GM19025 (cell line): ENCODE data around the gene RUBCNL.
"Not testable (repeated sequence)": the region's sequence is repeated elsewhere in the genome, so short reads cannot be mapped to it uniquely, and the experiment has no call there.

Experiments
- ATAC-seq: cut with Tn5 transposase; IDR thresholded peaks from one replicate; pipeline ENCODE4 v1.9.1; 2021; ENCODE audit warnings: mild to moderate bottlenecking, low read depth, moderate library complexity; ENCODE audit not compliant: unreplicated experiment

RUBCNL gene

DNA sequence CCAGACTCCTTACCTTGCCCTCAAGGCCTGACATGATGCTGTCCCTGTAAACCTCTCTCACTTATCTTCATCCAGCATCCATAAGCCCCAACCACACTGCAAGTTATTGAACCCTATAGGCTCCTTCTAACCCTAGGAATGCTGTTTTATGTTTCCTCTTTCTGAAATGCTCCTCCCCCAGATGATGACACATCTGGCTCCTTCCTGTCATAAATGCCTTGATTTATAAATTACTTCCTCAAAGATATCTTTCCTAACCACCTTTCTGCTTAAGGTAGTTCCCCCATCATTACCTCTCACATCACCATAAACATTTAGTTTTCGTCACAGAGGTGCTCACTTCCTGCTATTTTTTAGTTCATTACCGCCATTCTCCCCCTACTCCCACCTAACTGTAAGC is 12.3 kb downstream of the RUBCNL start:
- ATAC-seq, result no peak

DNA sequence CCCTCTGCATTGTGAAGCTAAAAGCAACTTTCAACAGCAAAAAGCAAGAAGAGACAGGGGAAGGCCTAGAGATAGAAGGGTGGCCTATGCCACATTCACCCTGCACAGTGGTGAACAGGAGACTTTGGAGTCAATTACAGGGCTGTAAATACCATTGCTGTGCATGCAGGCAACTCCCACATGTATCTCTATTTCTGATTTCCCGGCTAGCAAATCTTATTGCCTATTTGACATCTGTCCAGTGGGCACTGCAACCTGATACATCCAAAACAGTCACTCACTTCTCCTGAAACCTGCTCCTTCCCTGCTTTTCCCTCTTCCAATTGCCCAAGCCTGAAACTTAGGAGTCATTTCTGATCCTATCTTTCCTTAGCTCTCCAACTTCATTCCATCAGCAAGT is 13.4 kb downstream of the RUBCNL start:
- ATAC-seq, result no peak

DNA sequence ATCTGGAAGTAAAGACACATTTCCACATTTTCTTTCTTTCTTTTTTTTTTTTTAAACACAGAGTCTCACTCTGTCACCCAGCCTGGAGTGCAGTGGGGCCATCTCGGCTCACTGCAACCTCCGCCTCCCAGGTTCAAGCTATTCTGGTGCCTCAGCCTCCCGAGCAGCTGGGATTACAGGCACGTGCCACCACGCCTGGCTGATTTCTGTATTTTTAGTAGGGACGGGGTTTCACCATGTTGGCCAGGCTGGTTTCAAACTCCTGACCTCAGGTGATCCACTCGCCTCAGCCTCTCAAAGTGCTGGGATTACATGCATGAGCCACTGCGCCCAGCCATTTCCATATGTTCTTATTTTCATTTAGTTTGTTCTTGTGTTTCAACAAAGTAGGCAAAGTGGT is 14.1 kb downstream of the RUBCNL start:
- not testable (repeated sequence) for ATAC-seq

DNA sequence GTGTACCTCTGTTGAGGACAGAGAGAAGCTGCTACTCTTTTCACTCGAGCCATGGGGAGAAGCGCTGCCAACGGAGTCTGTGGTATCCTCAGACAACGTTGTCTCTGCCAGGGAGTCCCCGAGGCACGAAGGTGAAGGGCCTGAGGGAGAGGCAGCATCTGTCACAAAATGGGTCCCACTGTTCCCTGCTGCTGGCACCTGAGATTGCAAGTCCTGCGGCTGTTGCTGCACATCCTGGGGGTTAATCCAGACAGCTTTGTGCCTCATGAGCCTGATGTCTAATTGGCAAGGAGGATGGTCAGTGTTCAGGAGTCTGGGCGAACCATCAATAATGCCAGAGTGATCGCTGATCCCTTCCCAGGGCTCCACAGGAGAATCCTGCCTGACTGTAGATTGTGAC is 15.0 kb downstream of the RUBCNL start:
- ATAC-seq, result no peak

DNA sequence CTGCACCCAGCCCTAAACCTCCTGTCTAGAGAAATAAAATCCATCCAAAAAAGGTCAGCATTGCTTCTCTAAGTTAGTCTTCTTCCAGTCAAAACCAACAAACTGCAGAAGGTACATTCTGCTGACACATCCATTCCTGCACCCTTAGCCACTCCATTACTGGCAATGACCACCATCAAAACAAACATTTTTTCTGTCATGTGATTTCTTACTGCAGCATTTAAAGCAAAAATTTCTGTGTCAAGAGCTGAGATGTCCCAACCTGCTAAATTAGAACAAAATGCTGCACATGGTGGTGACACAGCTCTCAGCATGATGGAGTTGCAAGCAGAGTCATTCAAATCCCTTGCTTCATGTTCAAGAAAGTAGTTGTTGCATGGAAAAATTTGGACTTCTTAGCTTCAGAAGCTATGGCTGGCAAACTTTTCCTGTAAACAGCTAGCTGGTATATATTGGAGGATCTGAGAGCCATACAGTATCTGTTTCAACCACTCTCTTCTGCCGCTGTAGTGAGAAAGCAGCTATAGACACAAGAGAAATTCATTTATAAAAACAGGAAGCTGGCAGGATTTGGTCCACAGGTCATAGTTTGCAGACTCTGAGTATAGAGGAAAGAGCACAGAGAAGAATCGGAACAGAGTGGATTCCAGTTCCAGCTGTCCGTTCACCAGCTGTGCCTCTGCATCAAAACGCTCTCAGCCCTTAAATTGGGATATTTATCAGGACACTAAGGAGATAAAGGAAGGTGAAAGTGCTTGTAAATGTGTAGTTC is 17.4 kb downstream of the RUBCNL start:
- no peak for ATAC-seq

DNA sequence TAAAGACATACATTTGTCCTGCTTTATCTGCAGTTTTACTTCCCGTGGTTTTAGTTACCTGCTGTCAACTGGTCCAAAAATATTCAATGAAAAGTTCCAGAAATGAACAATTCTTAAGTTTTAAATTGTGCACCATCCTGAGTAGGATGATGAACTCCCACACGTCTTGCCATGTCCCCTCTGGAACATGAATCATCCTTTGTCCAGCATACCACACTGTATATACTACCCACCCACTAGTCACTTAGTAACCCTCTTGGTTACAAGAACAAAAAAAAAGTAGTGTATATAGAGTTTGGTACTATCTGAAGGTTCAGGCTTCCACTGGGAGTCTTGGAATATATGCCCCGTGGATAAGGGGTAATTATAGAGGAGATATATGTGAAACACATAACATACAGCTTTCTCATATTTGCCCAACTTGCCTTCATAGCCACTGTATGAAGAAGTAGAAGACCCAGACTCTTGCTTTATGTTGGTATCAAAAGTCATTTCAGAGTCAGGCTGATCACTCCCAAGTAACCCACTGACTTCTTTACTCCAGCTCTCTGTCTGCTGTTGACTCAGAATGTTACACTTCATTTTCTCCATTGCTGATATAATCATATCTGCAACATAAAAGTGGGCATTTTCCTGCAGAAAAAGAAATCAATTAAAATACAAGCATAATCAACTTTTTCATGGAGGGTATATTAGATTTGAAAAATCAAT is 19.3 kb downstream of the RUBCNL start:
- no peak for ATAC-seq

DNA sequence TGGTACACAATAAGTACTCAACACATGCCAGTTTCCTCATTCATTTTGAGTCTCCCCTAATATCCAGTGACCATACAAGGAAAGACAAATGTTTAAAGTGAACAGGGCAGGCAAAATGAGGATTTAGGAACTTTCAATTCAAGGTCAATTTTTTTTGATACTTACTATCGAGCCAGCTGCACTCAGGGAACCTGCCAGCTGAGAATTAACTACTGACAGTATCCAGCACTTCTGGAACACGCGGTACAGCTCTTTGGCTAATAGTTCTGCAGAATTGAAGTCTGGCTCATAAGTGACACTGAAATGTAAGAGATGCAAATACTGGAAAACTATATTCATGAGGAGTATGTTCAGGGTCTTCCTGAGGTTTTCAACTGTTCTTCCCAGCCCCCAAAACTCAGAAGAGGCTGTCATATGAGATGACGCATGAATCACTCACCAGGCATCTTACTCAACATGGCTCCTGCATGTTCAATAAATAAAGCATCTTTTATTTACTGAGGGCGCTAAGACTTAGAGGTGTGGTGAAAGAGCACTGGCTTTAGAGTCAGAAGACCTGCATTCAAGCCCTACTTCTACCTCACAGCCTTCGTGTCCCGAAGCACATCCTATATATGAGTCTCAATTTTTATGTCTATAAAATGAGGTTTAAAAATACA is 25.6 kb downstream of the RUBCNL start:
- ATAC-seq, result no peak

DNA sequence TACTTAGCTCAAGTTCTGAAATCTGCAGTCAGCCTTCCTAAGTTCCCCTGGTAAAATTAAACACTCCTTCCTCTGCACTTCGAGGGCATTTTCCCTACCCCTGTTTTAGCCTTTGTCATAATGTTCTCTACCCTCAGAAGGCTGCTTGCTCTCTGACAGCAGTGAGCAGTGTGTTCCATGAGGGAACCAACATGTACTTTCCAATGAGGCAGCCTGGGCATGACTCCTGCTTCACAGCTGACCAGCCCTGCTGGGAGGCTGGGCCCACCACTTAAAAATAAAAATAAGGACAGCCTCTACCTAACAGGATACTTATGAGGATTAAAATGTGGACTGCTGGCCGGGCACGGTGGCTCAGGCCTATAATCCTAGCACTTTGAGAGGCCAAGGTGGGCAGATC is 26.4 kb downstream of the RUBCNL start:
- ATAC-seq, result no peak

DNA sequence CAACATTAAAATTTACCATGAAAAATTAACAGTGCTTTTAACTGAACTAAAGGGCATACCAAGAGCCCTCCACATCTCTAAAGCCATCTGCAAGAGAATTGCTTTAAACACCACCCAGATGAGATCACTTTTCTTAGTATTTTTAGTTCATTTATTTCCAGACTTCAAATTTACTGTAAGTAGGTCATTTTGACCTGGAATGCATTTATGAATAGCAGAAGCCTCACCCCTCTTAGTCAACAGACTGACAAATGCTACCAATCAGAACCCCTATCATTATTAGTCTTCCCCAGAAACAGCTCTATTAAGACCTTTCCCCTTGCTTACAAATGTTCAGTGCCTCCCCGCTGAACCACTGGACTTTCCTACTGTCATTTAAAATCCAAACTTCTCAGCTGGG is 27.3 kb downstream of the RUBCNL start:
- no peak for ATAC-seq

DNA sequence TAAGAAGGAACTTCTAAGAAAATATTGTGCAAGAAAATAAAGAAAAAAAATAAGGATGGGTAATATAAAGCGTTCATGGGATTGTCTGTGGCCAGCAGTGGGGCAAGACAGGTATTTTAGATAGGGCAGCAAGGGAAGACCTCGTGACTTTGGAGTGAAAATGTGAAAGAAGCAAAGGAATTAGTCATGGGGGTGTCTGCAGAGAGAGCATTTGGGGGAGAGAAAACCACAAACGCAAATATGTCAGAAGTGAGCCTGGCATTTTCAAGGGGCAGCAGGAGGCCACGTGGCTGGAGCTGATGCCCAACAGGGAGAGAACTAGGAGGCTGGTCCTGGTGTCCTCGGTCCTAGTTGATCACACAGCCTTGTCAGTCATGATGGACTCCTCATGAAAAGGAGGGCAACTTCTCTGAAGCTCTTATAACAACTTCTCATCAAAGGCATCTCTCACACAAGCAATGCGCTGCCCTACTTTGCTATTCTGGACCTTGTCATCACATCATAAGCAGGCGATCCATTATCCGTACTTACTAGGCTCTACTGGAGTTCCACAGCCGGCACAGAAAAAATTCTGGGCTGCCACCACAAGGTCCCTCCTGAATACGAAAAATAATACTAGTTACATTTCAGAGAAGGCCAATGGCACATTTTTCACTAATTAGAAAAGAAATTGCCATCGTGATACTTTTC is 31.0 kb downstream of the RUBCNL start:
- ATAC-seq, result no peak

DNA sequence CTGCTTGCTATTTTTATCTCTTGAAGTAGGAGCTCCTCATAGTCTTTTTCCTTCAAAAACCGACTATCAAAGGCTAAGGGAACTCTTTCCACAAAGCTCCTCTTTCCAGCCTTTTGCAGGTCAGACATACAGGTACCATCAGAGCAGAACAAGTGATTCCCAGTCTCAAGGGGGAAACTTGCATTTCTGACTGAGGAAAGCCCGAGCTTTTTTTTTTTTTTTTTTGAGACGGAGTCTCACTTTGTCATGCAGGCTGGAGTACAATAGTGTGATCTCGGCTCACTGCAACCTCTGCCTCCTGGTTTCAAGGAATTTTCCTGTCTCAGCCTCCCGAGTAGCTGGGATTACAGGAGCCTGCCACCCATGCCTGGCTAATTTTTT is 32.0 kb downstream of the RUBCNL start:
- no peak for ATAC-seq

DNA sequence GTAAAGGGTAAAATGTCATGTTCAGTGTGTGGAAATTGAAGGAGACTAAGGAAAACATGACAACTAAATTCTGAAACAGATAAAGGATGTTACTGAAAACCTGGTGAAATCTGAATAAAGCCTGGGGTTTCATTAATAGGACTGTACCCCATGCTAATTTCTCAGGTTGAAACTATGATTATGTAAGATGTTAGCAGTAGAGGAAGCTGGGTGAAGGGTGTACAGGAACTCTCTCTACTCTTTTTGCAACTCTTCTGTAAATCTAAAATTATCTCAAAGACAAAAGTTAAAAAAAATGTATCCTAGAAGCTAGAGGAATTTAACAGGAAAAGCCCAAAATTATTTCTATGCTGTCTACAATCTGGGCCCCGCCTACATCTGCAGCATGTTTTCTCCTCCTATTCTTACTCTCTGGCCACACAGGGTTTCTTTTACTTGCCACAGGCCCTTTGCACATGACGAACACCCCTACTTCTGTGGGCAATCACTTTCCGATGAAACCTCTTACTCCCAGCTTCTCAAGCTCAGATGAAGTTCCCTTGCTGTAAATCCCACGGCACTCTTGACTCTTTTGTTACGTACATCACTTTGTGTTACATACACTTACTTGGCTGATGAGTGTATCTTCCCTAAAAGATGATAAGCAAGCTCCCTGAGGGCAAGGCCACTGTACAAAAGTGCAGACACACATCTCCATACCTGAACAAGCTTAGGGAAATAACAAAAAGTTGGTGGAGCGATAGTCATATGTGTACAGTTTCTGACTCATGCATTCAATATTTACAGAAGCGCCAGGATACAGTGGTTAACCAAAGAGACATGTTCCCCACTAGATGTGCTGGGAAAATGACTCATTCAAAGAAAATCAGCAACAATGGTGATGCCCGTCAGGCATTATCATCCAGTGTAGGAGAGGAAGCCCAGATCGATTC is 32.6 kb downstream of the RUBCNL start:
- no peak for ATAC-seq

DNA sequence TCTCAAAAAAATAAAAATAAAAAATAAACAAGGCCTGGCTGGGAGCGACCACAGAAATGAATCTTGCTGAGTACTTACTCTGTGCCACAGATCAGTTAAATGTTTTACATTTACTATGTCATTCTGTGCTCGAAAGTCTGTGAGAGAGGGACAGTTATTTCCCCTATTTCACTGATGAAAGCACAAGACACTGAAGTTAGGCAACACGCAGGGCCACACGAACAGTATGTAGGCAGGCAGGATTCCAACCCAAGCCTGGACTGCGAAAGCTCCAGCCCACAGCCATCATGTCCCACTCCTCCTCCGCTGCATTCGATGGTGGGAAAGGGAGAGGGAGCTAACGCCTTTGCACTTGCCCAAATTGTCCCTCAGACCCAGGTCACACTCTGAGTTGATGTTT is 34.2 kb downstream of the RUBCNL start:
- ATAC-seq, result no peak

DNA sequence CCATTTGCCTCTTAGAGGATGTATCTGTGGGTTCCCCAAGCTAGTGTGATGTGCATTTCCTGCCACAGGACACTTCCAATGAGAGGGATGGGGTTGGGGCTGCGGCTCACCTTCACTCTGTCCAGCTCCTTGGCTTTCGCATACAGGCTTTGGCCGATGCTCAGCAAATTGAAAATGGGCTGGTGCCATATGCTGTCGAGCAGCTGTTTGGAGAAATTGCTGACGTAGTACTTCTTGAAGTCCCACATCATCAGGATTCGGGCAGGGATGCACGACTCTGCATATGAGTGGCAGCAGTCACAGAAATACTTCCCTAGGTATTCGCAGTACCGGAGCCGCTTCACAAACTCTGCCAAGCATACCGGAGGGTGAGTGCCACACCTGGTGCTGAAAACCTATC is 37.0 kb downstream of the RUBCNL start:
- no peak for ATAC-seq

DNA sequence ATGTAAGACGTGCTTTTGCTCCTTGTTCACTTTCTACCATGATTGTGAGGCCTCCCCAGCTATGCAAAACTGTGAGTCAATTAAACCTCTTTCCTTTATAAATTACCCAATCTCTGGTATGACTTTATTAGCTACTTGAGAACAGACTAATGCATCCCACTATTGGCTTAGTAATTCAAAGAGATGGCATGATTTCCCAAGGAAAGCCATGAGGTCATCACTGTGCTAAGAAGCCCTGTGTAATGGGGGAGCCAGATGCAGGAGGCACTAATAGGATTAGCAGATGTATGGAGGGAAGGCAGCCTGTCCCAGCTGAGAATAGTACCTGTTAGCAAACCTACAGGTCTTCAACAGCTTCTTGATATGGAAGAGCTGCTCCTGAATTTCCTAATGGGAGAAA is 38.1 kb downstream of the RUBCNL start:
- ATAC-seq, result no peak

DNA sequence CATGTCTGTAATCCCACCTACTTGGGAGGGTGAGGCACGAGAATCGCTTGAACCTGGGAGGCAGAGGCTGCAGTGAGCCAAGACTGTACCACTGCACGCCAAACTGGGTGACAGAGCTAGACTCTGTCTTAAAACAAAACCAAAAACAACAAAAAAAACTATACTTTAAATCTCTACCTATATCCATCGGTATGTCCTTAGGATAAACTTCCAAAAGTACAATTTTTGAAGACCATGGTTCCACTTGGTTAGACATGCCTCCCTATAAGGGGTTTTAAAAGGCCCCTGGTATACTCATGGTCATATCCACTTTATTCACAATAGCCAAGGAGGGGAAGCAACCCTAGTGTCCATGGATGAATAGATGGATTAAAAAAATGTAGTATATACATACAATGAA is 39.8 kb downstream of the RUBCNL start:
- ATAC-seq, result no peak

DNA sequence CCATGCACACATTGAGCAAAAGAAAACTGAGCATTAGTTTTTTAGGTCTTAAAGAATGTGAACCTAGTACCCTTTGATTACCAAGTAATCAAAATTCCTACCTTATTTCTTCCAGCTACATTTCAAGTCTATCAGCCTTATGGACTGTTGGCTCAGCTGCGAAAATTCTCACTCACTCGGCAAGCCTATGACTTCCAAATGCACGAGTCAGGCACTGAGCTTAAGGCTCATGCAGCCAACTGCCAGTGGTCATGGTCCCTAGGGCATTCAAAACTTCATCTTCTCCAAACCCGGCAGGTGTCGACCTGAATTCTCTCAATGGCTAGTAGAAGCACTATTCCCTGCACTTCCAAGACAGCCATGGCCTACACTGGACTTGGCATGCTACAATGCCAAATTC is 41.2 kb downstream of the RUBCNL start:
- ATAC-seq, result no peak

DNA sequence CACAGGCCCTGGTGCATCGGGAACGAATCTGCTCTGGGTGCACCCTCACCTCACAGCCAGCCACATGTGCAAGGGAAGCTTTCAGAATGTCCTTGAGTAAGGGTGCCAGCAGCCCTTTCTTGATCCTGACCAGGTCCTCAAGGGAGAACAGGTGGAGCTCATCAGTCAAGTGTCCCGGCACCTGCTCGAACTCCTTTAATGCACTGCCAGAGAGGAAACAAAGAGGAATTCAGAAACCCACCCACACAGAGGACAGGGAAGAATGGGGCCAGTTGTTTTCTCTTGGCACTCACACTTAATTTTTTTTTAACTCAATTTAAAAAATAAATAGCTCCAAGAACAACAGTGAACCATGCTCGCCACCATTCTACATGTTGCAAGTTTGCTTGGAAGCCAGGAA is 41.7 kb downstream of the RUBCNL start:
- ATAC-seq, result no peak

DNA sequence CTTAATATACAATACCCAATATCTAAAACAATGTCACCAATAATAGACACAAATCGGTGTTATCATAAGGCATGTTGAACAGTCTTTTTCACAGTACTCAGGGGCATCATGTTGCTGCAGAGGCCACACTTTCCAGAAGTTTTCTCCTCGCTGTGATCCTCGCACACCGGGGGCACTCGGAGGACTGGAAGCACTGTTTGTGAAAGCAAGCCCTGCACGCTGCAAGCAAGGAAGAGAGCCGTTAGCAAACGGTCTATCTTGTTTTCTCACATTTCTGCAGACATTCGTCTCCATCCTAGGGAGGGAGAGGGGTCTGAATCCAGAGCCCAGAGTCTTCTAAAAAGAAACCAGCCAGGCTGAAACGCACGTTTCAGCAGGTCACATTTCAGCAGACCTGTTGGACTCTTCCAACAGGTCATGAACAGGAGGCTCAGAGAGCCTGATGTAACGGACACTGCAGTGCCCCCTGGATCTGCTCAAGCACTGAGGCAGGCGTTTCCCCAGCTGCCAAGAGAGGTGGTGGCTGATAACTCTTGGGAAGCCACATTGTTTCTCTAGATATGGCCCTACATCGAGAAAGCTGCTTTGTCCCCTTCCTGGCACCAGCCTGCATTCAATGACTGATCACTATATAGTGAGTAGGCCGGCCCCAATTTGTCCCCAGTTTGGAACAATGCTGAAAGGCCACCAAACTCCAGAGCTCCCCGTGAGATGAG is 43.6 kb downstream of the RUBCNL start:
- ATAC-seq, result no peak

DNA sequence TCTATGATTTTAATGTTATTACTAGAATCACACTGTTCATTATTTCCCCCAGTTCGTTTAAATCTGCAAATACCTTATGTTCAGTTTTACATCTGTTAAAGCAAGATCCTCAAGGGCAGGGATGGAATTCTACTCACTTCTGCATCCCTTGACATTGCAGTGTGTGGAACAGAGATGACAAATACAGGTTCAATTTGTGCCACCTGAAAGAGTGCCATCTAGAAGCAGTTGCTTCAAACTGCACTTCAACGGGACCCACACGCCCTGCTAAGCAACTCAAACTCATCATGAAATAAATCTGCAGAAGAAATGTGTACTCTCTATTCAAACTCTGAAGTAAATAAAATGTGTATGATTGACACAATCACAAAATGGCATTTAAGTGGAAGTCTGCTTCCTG is 44.5 kb downstream of the RUBCNL start:
- ATAC-seq, result no peak
